Prostate gland (tissue), 2 donors: Measurements from ENCODE around the gene UGCG. TPM values are rescaled to one million over a fixed set of nuclear protein-coding genes. Genes with fewer than 3 reads are reported as not detected.

Experiments
- DNase-seq: peaks from one replicate; pipeline ENCODE4 v3.0.0-alpha.2; 2019; ENCODE audit warnings: low spot score
- H3K27ac ChIP-seq, 2 donors: fragments of 200-600 bp; sonication (generic); 2 replicates each; pipeline ENCODE4 v1.5.1; 2017 to 2019
- H3K27me3 ChIP-seq: fragments of 200-600 bp; sonication (generic); replicated peaks from 2 replicates; pipeline ENCODE4 v1.5.1; 2019; ENCODE audit not compliant: insufficient read depth
- H3K36me3 ChIP-seq, 2 donors: fragments of 200-600 bp; sonication (generic); 1 replicate in 1 of 2; 2 replicates in 1 of 2; pipeline versions ENCODE4 v1.5.1 to v1.8.1; 2017 to 2019
- H3K4me1 ChIP-seq: fragments of 200-600 bp; sonication (generic); replicated peaks from 2 replicates; pipeline ENCODE4 v1.5.1; 2019
- H3K4me3 ChIP-seq, 2 donors: fragments of 200-600 bp; sonication (generic); 2 replicates each; pipeline ENCODE4 v1.5.1; 2017 to 2019
- H3K9me3 ChIP-seq: fragments of 200-600 bp; sonication (generic); 2 replicates; pipeline ENCODE4 v1.5.1; 2017
- POLR2A ChIP-seq: fragments of 450-650 bp; IDR thresholded peaks from one replicate; pipeline ENCODE4 v1.6.1; 2016; ENCODE audit warnings: antibody characterized with exemption, mild to moderate bottlenecking
- POLR2AphosphoS5 ChIP-seq: sonication (generic); formaldehyde crosslinking; IDR thresholded peaks from one replicate; pipeline ENCODE4 v1.6.1; 2017; ENCODE audit warnings: antibody characterized with exemption
- WGBS: methylation state at CpG from one replicate; pipeline ENCODE4 v1.1.5; 2018; 5-methylcytosine and 5-hydroxymethylcytosine counted together
- intact Hi-C: fragments of 100-400 bp; cut with DNase I; formaldehyde crosslinking; loops from one replicate; pipeline ENCODE4 v1.14.2; 2022
- total RNA-seq, 2 donors: library from RNA; depleted of rRNA; stranded (reverse); fragments of >200 nt; gene quantifications; one replicate each; pipeline ENCODE4 v1.1.0, GENCODE V29; 2016
- TF ChIP-seq, protein P1 (sequence below), 4 experiments: fragments of 200-600 bp in 2 of 4; fragments of 450-650 bp in 2 of 4; sonication (generic) in 2 of 4; IDR thresholded peaks; 1 replicate in 3 of 4; 2 replicates in 1 of 4; pipeline ENCODE4 v1.5.1; 2016 to 2019; ENCODE audit warnings: antibody characterized with exemption in 4 of 4, mild to moderate bottlenecking in 2 of 4, moderate library complexity in 2 of 4

The UGCG gene
- total RNA-seq, 2 donors from 2014 or later = 23.9 to 42.6 TPM

DNA sequence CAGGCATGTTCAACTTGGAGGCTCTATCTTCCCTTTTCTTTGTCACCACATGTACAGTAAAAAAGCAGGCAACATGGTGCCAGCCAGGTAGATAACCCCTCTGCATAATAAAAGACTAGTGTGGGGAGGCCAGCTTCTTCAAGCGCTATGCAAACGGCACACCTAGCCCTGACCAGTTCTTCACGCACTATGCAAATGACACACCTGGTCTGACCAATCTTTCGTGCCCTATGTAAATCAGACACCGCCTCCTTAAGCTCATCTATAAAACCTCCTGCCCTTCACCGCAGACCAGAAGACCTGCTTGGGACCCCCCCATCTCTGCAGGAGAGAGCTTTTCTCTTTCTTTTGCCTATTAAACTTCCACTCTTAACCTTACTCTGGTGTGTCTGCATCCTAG, 28.1 kb upstream of the UGCG start:
- DNase-seq = no peak
- Histone ChIP-seq H3K36me3 (no peaks in the 10 kb centered on the region), H3K27me3 (no peaks in the 10 kb centered on the region), H3K4me3 (no peak overlapping the region), H3K9me3 (no peaks in the 10 kb centered on the region), H3K4me1 (no peaks in the 10 kb centered on the region), H3K27ac (no peak overlapping the region)
- WGBS = 92% methylated on average over 6 of the region's 6 CpGs
- intact Hi-C loops = no loop called here
- TF ChIP-seq, protein P1, sequence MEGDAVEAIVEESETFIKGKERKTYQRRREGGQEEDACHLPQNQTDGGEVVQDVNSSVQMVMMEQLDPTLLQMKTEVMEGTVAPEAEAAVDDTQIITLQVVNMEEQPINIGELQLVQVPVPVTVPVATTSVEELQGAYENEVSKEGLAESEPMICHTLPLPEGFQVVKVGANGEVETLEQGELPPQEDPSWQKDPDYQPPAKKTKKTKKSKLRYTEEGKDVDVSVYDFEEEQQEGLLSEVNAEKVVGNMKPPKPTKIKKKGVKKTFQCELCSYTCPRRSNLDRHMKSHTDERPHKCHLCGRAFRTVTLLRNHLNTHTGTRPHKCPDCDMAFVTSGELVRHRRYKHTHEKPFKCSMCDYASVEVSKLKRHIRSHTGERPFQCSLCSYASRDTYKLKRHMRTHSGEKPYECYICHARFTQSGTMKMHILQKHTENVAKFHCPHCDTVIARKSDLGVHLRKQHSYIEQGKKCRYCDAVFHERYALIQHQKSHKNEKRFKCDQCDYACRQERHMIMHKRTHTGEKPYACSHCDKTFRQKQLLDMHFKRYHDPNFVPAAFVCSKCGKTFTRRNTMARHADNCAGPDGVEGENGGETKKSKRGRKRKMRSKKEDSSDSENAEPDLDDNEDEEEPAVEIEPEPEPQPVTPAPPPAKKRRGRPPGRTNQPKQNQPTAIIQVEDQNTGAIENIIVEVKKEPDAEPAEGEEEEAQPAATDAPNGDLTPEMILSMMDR (IDR thresholded peaks at IDR 0.05) = no peak
- TF ChIP-seq POLR2A (no peak), POLR2AphosphoS5 (no peak)

DNA sequence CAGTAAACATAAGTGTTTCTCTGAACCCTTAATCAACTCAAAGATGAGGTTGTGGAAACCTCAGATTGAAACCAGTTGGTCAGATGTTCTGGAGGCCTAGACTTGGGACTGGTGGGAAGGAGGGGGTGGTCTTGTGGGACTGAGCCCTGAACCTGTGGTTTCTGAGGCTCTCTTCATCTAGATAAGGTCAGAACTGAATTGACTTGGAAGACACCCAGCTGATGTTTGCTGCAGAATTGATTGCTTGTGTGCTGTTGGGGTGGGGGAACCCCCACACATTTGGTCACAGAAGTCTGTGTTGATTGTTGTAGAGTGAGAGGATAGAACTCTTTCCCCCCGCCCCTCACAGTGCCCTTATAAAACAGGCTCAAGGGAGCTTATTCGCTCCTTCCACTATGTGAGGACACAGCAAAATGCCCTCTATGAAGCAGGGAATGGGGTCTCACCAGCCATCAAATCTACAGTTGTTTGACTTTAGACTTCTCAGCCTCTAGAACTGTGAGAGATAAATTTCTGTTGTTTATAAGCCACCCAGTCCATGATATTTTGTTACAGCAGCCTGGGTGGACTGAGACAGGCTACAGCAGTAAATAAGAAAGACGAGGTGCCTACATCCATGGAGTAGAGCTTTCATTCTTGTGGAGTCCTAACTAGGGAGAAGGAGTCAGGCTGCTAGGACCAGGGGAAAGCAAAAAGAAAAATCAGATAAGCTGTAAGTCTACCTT, 25.7 kb upstream of the UGCG start:
- no peak for DNase-seq
- WGBS = 97% methylated on average over 3 of the region's 3 CpGs
- Histone ChIP-seq H3K27me3 (no peaks in the 10 kb centered on the region), H3K36me3 (no peaks in the 10 kb centered on the region), H3K9me3 (no peaks in the 10 kb centered on the region), H3K4me3 (no peak overlapping the region), H3K4me1 (no peaks in the 10 kb centered on the region), H3K27ac (no peak overlapping the region)
- no peak for TF ChIP-seq POLR2A
- TF ChIP-seq, protein P1 (IDR thresholded peaks at IDR 0.05) = no peak
- TF ChIP-seq POLR2AphosphoS5 = no peak
- intact Hi-C loops = no loop called here

DNA sequence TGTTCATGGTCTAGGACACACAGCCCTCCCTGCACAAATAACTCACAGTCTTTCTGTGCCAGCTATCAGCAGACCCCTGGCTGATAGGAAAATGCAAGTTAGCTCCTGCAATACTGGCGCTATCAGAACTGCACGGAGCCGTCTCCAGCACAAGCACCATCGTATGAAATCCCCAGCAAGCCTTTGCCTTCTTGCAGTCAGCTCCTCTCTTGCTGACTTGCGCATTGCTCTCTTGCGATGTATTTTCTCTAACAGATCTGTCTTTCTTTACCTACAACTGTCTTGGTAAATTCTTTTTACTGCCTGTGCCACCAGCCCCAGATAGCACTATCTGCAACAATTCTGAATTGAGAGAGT, 25.1 kb upstream of the UGCG start:
- Histone ChIP-seq H3K4me1 (no peaks in the 10 kb centered on the region), H3K36me3 (no peaks in the 10 kb centered on the region), H3K4me3 (no peak overlapping the region), H3K27me3 (no peaks in the 10 kb centered on the region), H3K27ac (no peak overlapping the region), H3K9me3 (no peaks in the 10 kb centered on the region)
- TF ChIP-seq POLR2AphosphoS5 (no peak), POLR2A (no peak)
- TF ChIP-seq, protein P1 (IDR thresholded peaks at IDR 0.05) = no peak
- 61% methylated on average over 6 of the region's 6 CpGs for WGBS
- intact Hi-C loops = no loop called here
- no peak for DNase-seq

DNA sequence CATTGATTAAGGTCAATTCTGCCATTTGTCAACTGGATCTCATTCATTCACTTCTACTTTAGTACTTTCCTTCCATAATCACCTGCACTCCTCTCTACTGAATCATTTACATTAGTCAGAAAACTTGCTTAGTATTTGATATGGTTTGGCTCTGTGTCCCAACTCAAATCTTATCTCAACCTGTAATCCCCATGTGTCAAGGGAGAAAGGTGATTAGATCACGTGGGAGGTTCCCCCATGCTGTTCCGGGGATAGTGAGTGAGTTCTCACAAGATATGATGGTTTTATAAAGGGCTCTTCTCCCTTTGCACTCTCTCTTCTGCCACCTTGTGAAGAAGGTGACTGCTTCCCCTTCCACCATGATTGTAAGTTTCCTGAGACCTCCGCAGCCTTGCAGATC, 23.7 kb upstream of the UGCG start:
- no peaks in the 10 kb centered on the region for H3K27me3 ChIP-seq
- TF ChIP-seq, protein P1 (IDR thresholded peaks at IDR 0.05) = no peak
- TF ChIP-seq POLR2AphosphoS5 = no peak
- no peak for TF ChIP-seq POLR2A
- H3K4me3 ChIP-seq = no peak overlapping the region
- no peaks in the 10 kb centered on the region for H3K9me3 ChIP-seq
- H3K4me1 ChIP-seq = no peaks in the 10 kb centered on the region
- no peaks in the 10 kb centered on the region for H3K36me3 ChIP-seq
- intact Hi-C loops = no loop called here
- WGBS = 71% methylated on average over 3 of the region's 3 CpGs
- DNase-seq = no peak
- H3K27ac ChIP-seq = no peak overlapping the region

DNA sequence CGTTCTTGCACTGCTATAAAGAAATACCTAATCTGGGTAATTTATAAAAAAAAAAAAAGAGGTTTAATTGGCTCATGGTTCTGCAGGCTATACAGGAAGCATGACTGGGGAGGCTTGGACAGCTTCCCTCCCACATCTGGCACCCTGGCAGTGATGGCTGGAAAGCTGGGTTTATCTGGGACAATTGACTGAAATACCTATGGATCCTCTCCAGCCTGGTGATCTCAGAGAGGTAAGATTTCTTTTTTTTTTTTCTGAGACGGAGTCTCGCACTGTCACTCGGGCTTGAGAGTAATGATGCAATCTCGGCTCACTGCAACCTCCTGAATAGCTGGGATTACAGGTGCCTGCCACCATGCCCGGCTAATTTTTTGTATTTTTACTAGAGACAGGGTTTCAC, 22.7 kb upstream of the UGCG start:
- Histone ChIP-seq H3K27ac (no peak overlapping the region), H3K4me1 (no peaks in the 10 kb centered on the region), H3K9me3 (no peaks in the 10 kb centered on the region), H3K4me3 (no peak overlapping the region), H3K36me3 (no peaks in the 10 kb centered on the region), H3K27me3 (no peaks in the 10 kb centered on the region)
- TF ChIP-seq POLR2AphosphoS5 = no peak
- TF ChIP-seq, protein P1 (IDR thresholded peaks at IDR 0.05) = no peak
- TF ChIP-seq POLR2A = no peak
- intact Hi-C loops = no loop called here
- no peak for DNase-seq
- 53% methylated on average over 6 of the region's 6 CpGs for WGBS
